Measurements from ENCODE around the gene BORCS6. TPM values are rescaled to one million over a fixed set of nuclear protein-coding genes. Genes with fewer than 3 reads are reported as not detected.

The BORCS6 gene
- total and polyA plus RNA-seq, 9 of the 15 experiments (the other 6 are each of a cell fraction or from before 2014, with no cell fraction given) = 0.01 to 7.4 (median 2.3) TPM

- TF ChIP-seq ZBTB49 (CRISPR knock-in tag; IDR thresholded peaks at IDR 0.05; ENCODE audit: borderline replicate concordance) (no peak), MNT (conservative IDR thresholded peaks at IDR 0.05) (peak; percentile 100), ZBTB43 (CRISPR knock-in tag; IDR thresholded peaks at IDR 0.05) (no peak), SMARCB1 (IDR thresholded peaks at IDR 0.05; ENCODE audit: insufficient read length, low read depth) (no peak), TBP (optimal IDR thresholded peaks at IDR 0.05; ENCODE audit: low read depth, low read length) (peak; percentile 73), ZNF518B (CRISPR knock-in tag; IDR thresholded peaks at IDR 0.05) (no peak), ZNF79 (CRISPR knock-in tag; IDR thresholded peaks at IDR 0.05; ENCODE audit: low read depth) (no peak), ARID2 (IDR thresholded peaks at IDR 0.05) (no peak), ID3 (CRISPR knock-in tag; IDR thresholded peaks at IDR 0.05) (no peak), ID3 (tag; IDR thresholded peaks at IDR 0.05) (no peak), POLR2G (IDR thresholded peaks at IDR 0.05; ENCODE audit: low read depth, low read length) (peak; percentile 82), MAZ (CRISPR knock-in tag; conservative IDR thresholded peaks at IDR 0.05 in 1 of 2, IDR thresholded peaks at IDR 0.05 in 1 of 2) (peak; percentile 45 to 75), RBM25 (IDR thresholded peaks at IDR 0.05; ENCODE audit: low read depth, low read length, severe bottlenecking) (peak; percentile 97), GABPB1 (CRISPR knock-in tag; IDR thresholded peaks at IDR 0.05) (peak; percentile 88), ZNF143 (CRISPR knock-in tag; IDR thresholded peaks at IDR 0.05) (no peak), ZNF589 (CRISPR knock-in tag; IDR thresholded peaks at IDR 0.05; ENCODE audit: low read depth) (no peak), ZNF408 (CRISPR knock-in tag; IDR thresholded peaks at IDR 0.05; ENCODE audit: low read depth) (no peak), CSDE1 (IDR thresholded peaks at IDR 0.05) (no peak)
These were observed 33.6 kb downstream of the BORCS6 start (continued) for GRCh38 chr17:8156246-8156992.
